ENCODE measurements around the gene ZMIZ1.
A peak's percentile ranks its signal among the peaks of the same experiment; 100 is the strongest.

The ZMIZ1 gene

GRCh38 chr10:79068562-79069324, at the start of gene ZMIZ1:
Gene ZMIZ1, plus strand, starts transcription at chr10:79068966. Its CDS starts 132,667 bp downstream, at chr10:79201633.
- Histone ChIP-seq H3K36me3 (ENCODE audit: insufficient read depth, low read length) (no peaks in the 10 kb centered on the region), H4K20me1 (ENCODE audit: insufficient read depth, low read length, poor library complexity, severe bottlenecking) (peaks cover 42% of the 10 kb centered on the region), H3K4me1 (ENCODE audit: insufficient read depth, low read length, poor library complexity, severe bottlenecking) (peaks cover 47% of the 10 kb centered on the region), H3F3A (ENCODE audit: low read depth) (no peaks in the 10 kb centered on the region), H2AFZ (ENCODE audit: low read length) (peak within 1 kb of the TSS; percentile 84), H3K9me2 (replicated peaks; ENCODE audit: low read depth, low read length) (no peaks in the 10 kb centered on the region), H3K9ac (ENCODE audit: low read depth, low read length, poor library complexity, severe bottlenecking) (peak within 1 kb of the TSS; percentile 98), H3K27me3 (ENCODE audit: insufficient read depth, low read length, poor library complexity, severe bottlenecking) (no peaks in the 10 kb centered on the region), H3K9me3 (ENCODE audit: insufficient read depth, low read depth, low read length) (no peaks in the 10 kb centered on the region), H3K4me2 (ENCODE audit: low read depth, low read length, poor library complexity, severe bottlenecking) (peak within 1 kb of the TSS; percentile 93), H3K4me3 (ENCODE audit: low read length, poor library complexity, severe bottlenecking) (peak within 1 kb of the TSS; percentile 88), H3K79me2 (ENCODE audit: insufficient read depth, low read length) (peaks cover 48% of the 10 kb centered on the region)
- TF ChIP-seq CTCF (conservative IDR thresholded peaks at IDR 0.05; ENCODE audit: low read length) (peak; percentile 14; the same call in 1 of the 2 replicates), EZH2phosphoT487 (IDR thresholded peaks at IDR 0.05; ENCODE audit: borderline replicate concordance) (no peak)

- H2AFZ ChIP-seq (ENCODE audit: low read length) = no peak overlapping the region
- H3K4me3 ChIP-seq (ENCODE audit: low read length, poor library complexity, severe bottlenecking) = no peak overlapping the region
- H3K4me1 ChIP-seq (ENCODE audit: insufficient read depth, low read length, poor library complexity, severe bottlenecking) = no peaks in the 10 kb centered on the region
Measured at GRCh38 chr10:79019441-79020014, 49.2 kb upstream of the ZMIZ1 start.

GRCh38 chr10:79020015-79020491, 48.7 kb upstream of the ZMIZ1 start:
- no peaks in the 10 kb centered on the region for H3K79me2 ChIP-seq (ENCODE audit: insufficient read depth, low read length)
- H3K4me1 ChIP-seq (ENCODE audit: insufficient read depth, low read length, poor library complexity, severe bottlenecking) = no peaks in the 10 kb centered on the region
- H3K9me2 ChIP-seq (replicated peaks; ENCODE audit: low read depth, low read length) = no peaks in the 10 kb centered on the region
- no peaks in the 10 kb centered on the region for H3K36me3 ChIP-seq (ENCODE audit: insufficient read depth, low read length)
- H4K20me1 ChIP-seq (ENCODE audit: insufficient read depth, low read length, poor library complexity, severe bottlenecking) = no peaks in the 10 kb centered on the region
- no peaks in the 10 kb centered on the region for H3K27me3 ChIP-seq (ENCODE audit: insufficient read depth, low read length, poor library complexity, severe bottlenecking)
- H3K4me3 ChIP-seq (ENCODE audit: low read length, poor library complexity, severe bottlenecking) = no peak overlapping the region
- no peak for TF ChIP-seq EZH2phosphoT487 (IDR thresholded peaks at IDR 0.05; ENCODE audit: borderline replicate concordance)
- no peak for TF ChIP-seq CTCF (conservative IDR thresholded peaks at IDR 0.05; ENCODE audit: low read length)
- H3F3A ChIP-seq (ENCODE audit: low read depth) = no peaks in the 10 kb centered on the region
- H3K4me2 ChIP-seq (ENCODE audit: low read depth, low read length, poor library complexity, severe bottlenecking) = no peak overlapping the region
- H3K9ac ChIP-seq (ENCODE audit: low read depth, low read length, poor library complexity, severe bottlenecking) = no peak overlapping the region
- no peaks in the 10 kb centered on the region for H3K9me3 ChIP-seq (ENCODE audit: insufficient read depth, low read depth, low read length)
- H2AFZ ChIP-seq (ENCODE audit: low read length) = no peak overlapping the region

More at GRCh38 chr10:79019441-79020014, 49.2 kb upstream of the ZMIZ1 start:
- Histone ChIP-seq H3K9me2 (replicated peaks; ENCODE audit: low read depth, low read length) (no peaks in the 10 kb centered on the region), H3K27me3 (ENCODE audit: insufficient read depth, low read length, poor library complexity, severe bottlenecking) (no peaks in the 10 kb centered on the region), H3K36me3 (ENCODE audit: insufficient read depth, low read length) (no peaks in the 10 kb centered on the region), H3K9ac (ENCODE audit: low read depth, low read length, poor library complexity, severe bottlenecking) (no peak overlapping the region), H3F3A (ENCODE audit: low read depth) (no peaks in the 10 kb centered on the region), H3K4me2 (ENCODE audit: low read depth, low read length, poor library complexity, severe bottlenecking) (no peak overlapping the region), H3K9me3 (ENCODE audit: insufficient read depth, low read depth, low read length) (no peaks in the 10 kb centered on the region), H4K20me1 (ENCODE audit: insufficient read depth, low read length, poor library complexity, severe bottlenecking) (no peaks in the 10 kb centered on the region), H3K79me2 (ENCODE audit: insufficient read depth, low read length) (no peaks in the 10 kb centered on the region)
- TF ChIP-seq EZH2phosphoT487 (IDR thresholded peaks at IDR 0.05; ENCODE audit: borderline replicate concordance) (no peak), CTCF (conservative IDR thresholded peaks at IDR 0.05; ENCODE audit: low read length) (no peak)

Measured in Loucy (cell line).